A673 (cell line): ENCODE data around the gene NIM1K. TPM values are rescaled to one million over a fixed set of nuclear protein-coding genes. Genes with fewer than 3 reads are reported as not detected.

Experiments
- BruUV-seq: library from RNA; stranded (reverse); fragments of 400-500 nt; replicated peaks from 2 replicates; lab custom pipeline; 2021; lab: Mats Ljungman, UMichigan
- CTCF ChIA-PET: fragments of 300-600 bp; sonication (Branson Sonifier 250); formaldehyde crosslinking; loops from one replicate; lab custom pipeline; 2022; ENCODE audit warnings: antibody characterized with exemption; lab: Charles Lee
- POLR2A ChIA-PET: fragments of 300-600 bp; sonication (Branson Sonifier 250); formaldehyde crosslinking; loops from one replicate; lab custom pipeline; 2022; ENCODE audit warnings: antibody characterized with exemption; ENCODE audit not compliant: low non-redundant PET; lab: Charles Lee
- DNase-seq: peaks from one replicate; pipeline ENCODE4 v3.0.0-alpha.2; 2015; ENCODE audit warnings: low spot score
- H3K27ac ChIP-seq: fragments of 200-600 bp; sonication (generic); 2 replicates; pipeline ENCODE4 v1.5.1; 2016; ENCODE audit warnings: mixed run types, low read depth, mild to moderate bottlenecking, mixed read lengths, antibody characterized with exemption, low read length; ENCODE audit not compliant: poor library complexity, severe bottlenecking
- H3K27me3 ChIP-seq: fragments of 200-600 bp; sonication (generic); replicated peaks from 2 replicates; pipeline ENCODE4 v1.6.1; 2017; ENCODE audit warnings: mixed run types, low read depth, mild to moderate bottlenecking, mixed read lengths, antibody characterized with exemption, low read length; ENCODE audit not compliant: insufficient read depth, poor library complexity
- H3K36me3 ChIP-seq: fragments of 200-600 bp; sonication (generic); 2 replicates; pipeline ENCODE4 v1.6.1; 2016; ENCODE audit warnings: mixed run types, mild to moderate bottlenecking, mixed read lengths, antibody characterized with exemption, low read length; ENCODE audit not compliant: insufficient read depth, poor library complexity, severe bottlenecking
- H3K4me1 ChIP-seq: fragments of 200-600 bp; sonication (generic); 2 replicates; pipeline ENCODE4 v1.6.1; 2017; ENCODE audit warnings: mixed run types, mild to moderate bottlenecking, mixed read lengths, antibody characterized with exemption, low read length; ENCODE audit not compliant: insufficient read depth, poor library complexity, severe bottlenecking
- H3K4me3 ChIP-seq: fragments of 200-600 bp; sonication (generic); 2 replicates; pipeline ENCODE4 v1.5.1; 2016; ENCODE audit warnings: low read depth, mixed run types, mild to moderate bottlenecking, mixed read lengths, low read length; ENCODE audit not compliant: poor library complexity, severe bottlenecking
- H3K9me3 ChIP-seq: fragments of 200-600 bp; sonication (generic); 2 replicates; pipeline ENCODE4 v1.6.1; 2016; ENCODE audit warnings: mixed run types, low read depth, mild to moderate bottlenecking, mixed read lengths, antibody characterized with exemption, low read length; ENCODE audit not compliant: poor library complexity, severe bottlenecking
- EZH2 ChIP-seq: fragments of 200-600 bp; sonication (generic); IDR thresholded peaks from 2 replicates; pipeline ENCODE4 v1.6.1; 2017; ENCODE audit warnings: borderline replicate concordance, low read depth, mild to moderate bottlenecking, mixed read lengths, antibody characterized with exemption, low read length; ENCODE audit not compliant: poor library complexity, severe bottlenecking
- intact Hi-C: fragments of 100-400 bp; cut with micrococcal nuclease; formaldehyde crosslinking; loops from one replicate; pipeline ENCODE4 v1.10.0; 2022; ENCODE audit not compliant: unreplicated experiment
- total RNA-seq: library from RNA; stranded (reverse); gene quantifications from 2 replicates; pipeline ENCODE4 v1.2.3, GENCODE V29; 2021
- TF ChIP-seq, protein P1 (sequence below): fragments of 300-800, 200-600 bp; sonication (generic); conservative IDR thresholded peaks from 2 replicates; pipeline ENCODE4 v1.5.1; 2017; ENCODE audit warnings: low read depth, mild to moderate bottlenecking, antibody characterized with exemption, low read length, moderate library complexity, mixed read lengths

NIM1K gene
- total RNA-seq, 1 experiment from 2014 or later = 0.41 TPM

DNA sequence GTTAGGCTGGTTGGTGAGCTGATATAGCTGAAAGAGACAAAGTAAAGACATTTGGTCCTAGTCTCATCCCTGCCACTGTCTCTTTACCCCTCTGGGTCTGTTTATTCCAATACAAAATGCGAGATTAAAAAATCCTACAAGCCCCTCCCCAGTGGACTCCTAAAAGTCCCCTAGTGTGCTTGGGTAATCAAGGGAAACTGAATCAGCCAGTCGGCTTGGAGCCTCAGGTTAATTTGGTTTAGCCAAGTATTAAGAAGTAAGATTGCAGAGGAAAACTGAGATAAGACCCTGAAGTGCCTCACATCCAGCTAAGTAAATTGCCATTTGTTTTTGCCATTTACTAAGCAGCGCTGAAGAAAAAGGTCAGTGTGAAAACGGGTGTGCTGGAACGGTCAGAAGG is 10.4 kb downstream of the NIM1K start:
- BruUV-seq = no TSS peak
- ChIA-PET POLR2A (no interaction called here), CTCF (interaction anchor here (0.7 kb wide), 1 partner anchor 1163 kb away, joined by 7 read pairs; no protein-coding TSS in a partner anchor)
- H3K9me3 ChIP-seq = no peaks in the 10 kb centered on the region
- no peak overlapping the region for H3K4me3 ChIP-seq
- no peaks in the 10 kb centered on the region for H3K36me3 ChIP-seq
- intact Hi-C loops = no loop called here
- no peaks in the 10 kb centered on the region for H3K4me1 ChIP-seq
- TF ChIP-seq, protein P1, sequence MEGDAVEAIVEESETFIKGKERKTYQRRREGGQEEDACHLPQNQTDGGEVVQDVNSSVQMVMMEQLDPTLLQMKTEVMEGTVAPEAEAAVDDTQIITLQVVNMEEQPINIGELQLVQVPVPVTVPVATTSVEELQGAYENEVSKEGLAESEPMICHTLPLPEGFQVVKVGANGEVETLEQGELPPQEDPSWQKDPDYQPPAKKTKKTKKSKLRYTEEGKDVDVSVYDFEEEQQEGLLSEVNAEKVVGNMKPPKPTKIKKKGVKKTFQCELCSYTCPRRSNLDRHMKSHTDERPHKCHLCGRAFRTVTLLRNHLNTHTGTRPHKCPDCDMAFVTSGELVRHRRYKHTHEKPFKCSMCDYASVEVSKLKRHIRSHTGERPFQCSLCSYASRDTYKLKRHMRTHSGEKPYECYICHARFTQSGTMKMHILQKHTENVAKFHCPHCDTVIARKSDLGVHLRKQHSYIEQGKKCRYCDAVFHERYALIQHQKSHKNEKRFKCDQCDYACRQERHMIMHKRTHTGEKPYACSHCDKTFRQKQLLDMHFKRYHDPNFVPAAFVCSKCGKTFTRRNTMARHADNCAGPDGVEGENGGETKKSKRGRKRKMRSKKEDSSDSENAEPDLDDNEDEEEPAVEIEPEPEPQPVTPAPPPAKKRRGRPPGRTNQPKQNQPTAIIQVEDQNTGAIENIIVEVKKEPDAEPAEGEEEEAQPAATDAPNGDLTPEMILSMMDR = no peak
- TF ChIP-seq EZH2 = no peak
- no peak overlapping the region for H3K27ac ChIP-seq
- H3K27me3 ChIP-seq = no peaks in the 10 kb centered on the region
- DNase-seq = no peak

DNA sequence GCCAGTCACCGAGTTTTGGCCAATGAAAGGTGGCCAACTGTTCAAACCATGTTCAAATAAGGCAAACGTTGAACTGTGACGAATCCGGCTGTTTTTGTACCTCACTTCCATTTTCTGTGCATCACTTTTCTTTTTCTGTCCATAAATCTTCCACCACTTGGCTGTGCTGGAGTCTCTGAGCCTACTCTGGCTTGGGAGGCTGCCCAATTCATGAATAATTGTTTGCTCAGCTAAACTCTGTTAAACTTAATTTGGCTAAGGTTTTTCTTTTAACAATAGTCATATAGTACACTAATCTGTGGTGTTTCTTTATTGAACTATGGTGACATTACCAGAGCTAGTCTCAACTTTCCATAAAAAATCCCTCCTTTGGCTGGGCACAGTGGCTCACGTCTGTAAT is 11.3 kb downstream of the NIM1K start:
- Histone ChIP-seq H3K27me3 (no peaks in the 10 kb centered on the region), H3K36me3 (no peaks in the 10 kb centered on the region), H3K4me1 (no peaks in the 10 kb centered on the region), H3K4me3 (no peak overlapping the region), H3K27ac (no peak overlapping the region), H3K9me3 (no peaks in the 10 kb centered on the region)
- no peak for DNase-seq
- CTCF ChIA-PET = no interaction called here
- intact Hi-C loops = no loop called here
- no peak for TF ChIP-seq EZH2
- TF ChIP-seq, protein P1 = no peak
- POLR2A ChIA-PET = no interaction called here
- no TSS peak for BruUV-seq

DNA sequence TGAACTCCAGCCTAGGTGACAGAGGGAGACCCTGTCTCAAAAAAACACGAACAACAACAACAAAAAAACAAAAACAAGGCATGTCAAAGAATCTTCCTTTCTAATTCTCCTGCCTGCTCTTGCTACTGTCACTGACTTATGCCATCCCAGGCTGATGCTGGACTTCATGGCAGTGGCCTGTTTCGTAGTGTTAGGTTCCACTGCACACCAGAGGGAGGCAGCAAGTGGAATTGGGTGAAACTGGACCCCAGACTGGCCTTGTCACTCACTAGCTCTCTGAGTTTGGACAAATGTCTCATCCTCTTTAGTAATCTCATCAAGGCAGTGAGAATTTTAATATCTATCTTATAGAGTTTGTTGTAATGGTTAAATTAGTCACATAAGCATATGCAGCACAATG is 12.9 kb downstream of the NIM1K start:
- TF ChIP-seq EZH2 = no peak
- TF ChIP-seq, protein P1 = no peak
- Histone ChIP-seq H3K27ac (no peak overlapping the region), H3K27me3 (peaks cover 6% of the 10 kb centered on the region), H3K4me3 (no peak overlapping the region), H3K36me3 (no peaks in the 10 kb centered on the region), H3K9me3 (no peaks in the 10 kb centered on the region), H3K4me1 (no peaks in the 10 kb centered on the region)
- BruUV-seq = no TSS peak
- ChIA-PET POLR2A (no interaction called here), CTCF (no interaction called here)
- intact Hi-C loops = no loop called here
- no peak for DNase-seq
